HG02938 (cell line): ENCODE results near the gene KCNAB1.

ENCODE experiments used
- ATAC-seq: cut with Tn5 transposase; IDR thresholded peaks from one replicate; pipeline ENCODE4 v1.9.1; 2021; ENCODE audit warnings: mild to moderate bottlenecking, moderate library complexity; ENCODE audit not compliant: unreplicated experiment

The KCNAB1 gene

DNA sequence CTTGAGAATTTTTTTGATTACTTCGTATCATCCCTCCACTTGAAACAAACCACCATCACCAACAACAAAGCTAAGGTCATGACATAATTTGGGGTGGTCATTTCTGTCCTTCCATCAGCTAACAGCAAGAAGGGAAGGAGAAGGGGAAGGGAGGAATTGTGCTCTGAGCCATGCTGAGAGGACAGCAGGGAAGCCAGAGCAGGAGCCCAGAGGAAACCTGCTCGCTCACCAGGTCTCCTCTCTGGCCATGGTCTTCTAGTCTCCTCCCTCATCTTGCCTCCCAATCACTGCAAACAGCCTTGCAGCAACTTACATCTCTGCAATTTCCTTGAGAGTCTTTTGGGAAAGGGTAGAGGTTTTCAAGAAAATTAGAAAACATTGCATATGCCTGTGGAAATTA lies 237.9 kb downstream of the KCNAB1 start:
- no peak for ATAC-seq

DNA sequence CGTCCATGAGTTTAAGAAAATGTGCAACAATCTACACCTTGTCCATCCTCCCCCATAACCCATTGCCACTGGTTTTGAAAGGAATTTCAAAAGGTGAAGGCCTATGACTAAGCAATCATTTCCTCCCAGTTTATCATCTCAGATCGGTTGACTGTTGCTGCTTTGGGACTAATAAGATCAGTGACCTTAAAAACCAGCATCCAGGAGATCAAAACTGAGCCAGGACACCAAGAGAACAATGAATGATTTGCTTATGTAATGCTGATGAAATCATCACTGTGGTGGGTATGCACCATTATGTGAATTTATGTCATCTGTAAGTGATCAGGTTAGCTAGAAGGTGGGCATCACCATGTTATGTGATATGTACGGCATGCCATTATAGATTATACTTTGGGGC lies 239.0 kb downstream of the KCNAB1 start:
- no peak for ATAC-seq

DNA sequence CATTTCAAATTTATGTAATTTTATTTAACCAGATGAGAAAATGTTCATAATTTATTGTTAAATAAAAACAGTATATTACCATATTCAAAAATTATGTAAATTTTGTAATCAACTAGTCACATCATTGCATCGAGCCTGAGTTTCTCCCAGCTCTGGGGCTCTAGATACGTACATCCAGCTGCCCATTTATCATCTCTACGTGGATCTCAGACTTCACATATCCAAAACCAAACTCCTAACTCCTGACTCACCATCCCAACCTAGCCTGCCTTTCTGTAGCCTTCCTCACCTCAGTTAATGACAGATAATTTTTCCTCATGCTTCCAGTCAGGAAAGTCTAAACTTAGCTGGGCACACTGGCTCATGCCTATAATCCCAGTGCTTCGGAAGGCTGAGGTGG lies 239.7 kb downstream of the KCNAB1 start:
- no peak for ATAC-seq

DNA sequence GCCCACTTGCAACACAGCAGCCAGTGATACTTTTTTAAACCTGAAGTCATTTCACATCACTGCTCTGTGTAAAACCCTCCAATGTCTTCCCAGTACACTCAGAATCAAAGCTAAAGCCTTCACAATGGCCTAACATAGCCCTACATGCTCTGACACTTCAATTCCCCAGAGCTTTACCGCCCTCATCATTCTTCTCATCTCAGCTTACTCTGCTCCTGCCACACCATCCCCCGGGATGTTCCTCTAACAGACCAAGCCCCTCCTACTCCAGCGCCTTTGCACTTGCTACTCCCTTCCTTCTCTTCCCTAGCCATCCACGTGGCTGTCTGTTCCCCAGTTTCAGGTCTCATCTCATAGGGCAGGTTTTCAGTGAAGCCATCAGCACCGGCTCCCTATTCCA lies 240.6 kb downstream of the KCNAB1 start:
- no peak for ATAC-seq

DNA sequence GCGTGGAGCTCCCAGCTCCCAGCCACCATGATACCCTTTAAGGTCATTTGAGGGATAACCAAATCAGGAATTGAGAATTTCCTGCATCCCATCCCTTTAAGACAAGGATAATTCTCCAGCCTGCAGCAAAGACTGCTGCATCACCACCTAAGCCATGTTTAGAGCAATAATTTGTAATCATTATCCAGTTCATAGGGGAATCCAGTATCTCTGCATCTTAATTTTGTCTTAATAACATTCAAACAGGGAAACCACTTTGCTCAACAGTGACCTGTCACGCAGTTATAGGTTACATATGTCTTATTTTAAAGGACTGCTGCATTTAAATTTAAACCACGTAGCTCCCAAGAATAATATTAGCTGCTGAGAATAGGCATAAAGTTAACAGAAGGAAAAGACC lies 246.2 kb downstream of the KCNAB1 start:
- ATAC-seq: no peak

DNA sequence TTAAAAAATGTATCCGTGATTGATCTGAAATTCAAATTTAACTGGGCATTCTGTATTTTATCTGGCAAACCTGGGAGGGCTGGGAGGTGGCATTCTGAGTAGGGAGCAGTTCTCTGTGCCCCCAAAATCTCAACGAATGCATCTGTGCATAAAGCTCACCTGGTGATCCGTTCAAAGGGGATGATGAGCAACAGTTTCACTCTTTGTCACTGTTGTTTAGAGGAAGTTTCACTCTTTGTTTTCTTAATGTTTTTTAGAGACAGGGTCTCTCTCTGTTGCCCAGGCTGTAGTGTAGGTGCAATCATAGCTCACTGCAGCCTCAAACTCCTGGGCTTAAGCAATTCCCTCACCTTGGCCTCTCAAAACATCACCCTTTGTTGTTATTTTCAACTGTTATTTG lies 247.8 kb downstream of the KCNAB1 start:
- ATAC-seq: peak; percentile 82

DNA sequence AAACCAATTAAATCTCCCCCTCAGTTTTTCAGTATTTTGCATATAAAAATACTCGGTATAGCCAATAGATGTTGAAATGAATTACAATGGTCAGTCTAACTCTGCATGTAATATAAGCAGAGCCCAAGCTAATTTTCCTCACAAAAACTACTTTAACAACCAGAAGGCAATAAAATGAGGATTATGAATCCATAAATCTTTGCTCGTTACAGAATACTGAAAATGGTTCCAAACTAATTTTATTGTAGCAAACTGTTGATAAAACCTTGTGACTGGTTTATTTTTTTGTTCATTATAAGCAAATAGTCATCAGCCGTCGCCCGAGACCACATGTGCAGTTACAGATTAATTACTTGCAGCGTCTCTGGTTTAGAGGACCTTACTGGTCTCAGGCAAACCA lies 251.3 kb downstream of the KCNAB1 start:
- ATAC-seq: no peak

DNA sequence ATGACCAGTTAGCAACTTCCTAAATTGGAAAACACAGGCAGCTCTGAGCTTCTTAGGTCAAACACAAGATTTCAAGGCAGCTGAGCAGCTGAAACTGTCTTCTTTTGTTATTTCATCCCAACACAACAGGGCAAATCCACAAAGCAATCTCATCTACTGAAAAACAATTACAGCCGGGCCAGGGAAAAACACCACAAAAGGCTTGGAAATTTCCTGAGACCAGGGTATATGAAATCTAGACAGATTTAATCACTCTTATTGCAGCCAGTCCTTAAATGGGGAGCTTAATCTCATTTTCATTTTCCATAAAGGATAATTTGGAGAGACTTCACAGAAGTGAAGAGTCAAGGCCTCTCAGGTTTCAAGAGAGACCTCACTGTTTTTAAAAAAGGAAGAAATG lies 252.7 kb downstream of the KCNAB1 start:
- ATAC-seq: no peak

DNA sequence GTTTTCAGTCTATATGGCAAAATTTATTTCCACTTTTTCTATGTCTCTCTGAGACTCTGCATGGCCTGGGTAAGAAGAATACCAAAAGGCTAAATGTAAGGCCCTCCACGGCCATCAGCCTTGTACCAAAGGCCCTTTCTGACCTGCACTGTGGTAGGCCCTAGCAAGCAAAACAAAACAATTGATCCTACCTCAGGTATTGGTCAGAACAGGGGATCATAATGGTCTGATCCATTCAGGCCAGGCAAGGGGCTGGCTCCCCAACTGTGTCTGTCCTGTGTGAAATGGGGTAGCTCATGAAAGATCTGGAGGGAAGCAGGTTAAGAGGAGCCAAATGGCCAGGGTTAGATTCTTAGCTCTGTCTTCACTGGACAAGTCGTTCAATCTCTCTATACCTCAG lies 253.3 kb downstream of the KCNAB1 start:
- ATAC-seq: no peak

DNA sequence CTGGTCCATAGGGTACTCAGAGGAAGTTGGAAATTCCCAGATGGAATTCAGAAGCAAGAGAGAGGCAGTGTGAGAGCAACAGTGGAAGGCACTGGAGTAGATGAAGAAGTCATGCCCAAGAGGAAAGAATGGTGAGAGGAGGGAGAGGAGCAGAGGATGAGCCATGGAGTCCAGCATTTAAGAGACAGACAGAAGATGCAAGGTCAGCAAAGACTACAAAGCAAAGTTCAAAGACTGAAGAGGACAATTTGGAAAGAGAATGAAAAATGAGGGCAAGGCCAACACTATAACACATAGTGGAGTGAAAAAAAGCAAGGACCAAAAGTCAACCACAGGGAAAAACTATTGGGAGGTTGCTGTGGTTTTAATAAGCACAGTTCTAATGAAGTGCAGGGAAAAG lies 255.8 kb downstream of the KCNAB1 start:
- no peak for ATAC-seq

DNA sequence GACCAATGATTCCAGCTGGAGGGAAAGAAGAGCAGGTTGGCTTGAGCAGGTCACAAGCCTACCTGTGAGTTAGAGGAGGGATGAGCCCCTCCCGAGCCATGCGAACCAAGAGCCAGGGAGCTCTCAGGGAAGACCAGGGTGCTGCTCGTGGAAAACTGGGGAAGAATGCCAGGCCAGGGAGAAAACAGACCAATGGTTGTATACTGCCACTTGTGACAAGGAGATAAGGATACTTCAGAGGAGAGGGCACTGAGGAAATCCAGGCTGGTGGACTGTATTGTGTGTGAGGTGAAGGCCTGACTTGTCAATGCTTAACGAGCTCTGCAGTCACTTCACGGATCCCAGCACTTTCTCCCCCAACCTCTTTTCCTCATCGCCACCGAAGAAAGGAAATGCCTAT lies 256.9 kb downstream of the KCNAB1 start:
- no peak for ATAC-seq

DNA sequence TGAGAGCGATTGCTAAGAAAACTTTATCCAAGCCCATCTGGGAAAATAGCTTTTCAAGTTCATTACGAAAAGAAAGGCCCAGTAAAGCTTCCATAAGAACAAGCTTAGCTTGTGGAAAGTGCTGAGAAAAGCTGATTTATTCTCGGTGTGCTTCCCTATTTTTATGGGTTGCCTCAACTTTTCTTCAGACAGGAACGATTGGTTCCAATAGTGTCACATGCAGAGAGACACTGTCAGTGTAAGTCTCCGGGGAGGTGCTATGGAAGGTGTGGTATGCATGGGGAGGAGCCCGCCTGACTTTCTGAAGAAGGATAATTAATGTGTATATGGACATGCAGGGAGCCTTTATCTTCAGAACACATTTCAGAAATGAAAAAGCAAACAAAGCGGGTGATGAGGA lies 257.3 kb downstream of the KCNAB1 start:
- ATAC-seq: no peak

DNA sequence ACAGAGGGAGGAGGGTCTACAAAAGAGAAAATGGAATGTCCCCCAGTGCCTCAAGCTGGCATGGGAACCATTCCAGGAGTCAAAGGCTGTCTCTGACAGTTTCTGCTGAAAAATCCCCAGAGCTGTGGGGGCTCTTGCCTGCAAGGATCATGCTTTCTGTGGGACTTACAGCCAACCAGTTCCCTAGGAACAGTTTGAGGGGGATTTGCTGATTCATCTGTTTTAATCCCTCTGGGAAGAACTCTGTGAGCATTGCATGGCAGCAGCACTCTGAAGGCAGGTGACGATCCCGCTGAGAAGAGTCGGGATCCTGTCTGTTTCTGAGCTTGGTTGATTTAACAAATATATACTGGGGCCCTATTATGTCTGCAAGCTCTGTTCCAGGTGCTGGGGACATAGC lies 258.5 kb downstream of the KCNAB1 start:
- no peak for ATAC-seq

DNA sequence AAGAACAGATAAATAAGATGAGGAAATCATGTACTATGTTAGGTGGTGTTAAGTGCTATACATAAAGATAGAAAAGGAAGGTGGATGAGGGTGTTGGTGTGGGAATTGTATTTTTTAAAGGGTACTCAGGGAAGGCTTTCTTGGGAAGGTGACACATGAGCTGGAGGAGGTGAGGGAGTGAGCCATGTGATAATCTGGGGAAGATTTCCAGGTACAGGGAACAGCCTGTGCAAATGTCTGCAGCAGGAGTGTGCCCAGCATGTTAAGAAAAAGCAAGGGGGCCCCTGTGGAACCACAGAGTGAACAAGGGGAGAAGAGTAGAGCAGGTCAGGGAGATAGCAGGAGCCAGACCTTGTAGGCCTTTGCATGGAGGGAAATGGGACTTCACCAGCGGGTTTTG lies 258.9 kb downstream of the KCNAB1 start:
- no peak for ATAC-seq

DNA sequence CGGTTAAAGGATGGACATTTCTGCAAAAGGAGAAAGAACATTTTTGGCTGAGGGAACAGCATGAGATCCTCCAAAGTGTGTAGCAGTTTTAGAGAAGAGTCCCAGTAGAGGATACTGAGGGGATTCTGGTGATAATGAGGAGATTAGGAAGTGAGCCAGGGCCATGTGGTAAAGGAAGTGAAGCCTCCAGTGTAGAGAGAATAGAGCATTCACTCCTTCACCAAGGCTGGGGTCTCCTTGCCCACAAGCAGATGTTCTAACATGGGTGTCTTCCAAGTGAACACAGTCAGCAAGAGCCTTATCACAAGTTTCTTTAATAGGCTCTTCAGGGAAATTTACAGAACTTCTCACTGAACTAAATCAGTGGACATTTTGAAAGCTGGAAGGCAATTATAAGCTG lies 260.9 kb downstream of the KCNAB1 start:
- no peak for ATAC-seq

DNA sequence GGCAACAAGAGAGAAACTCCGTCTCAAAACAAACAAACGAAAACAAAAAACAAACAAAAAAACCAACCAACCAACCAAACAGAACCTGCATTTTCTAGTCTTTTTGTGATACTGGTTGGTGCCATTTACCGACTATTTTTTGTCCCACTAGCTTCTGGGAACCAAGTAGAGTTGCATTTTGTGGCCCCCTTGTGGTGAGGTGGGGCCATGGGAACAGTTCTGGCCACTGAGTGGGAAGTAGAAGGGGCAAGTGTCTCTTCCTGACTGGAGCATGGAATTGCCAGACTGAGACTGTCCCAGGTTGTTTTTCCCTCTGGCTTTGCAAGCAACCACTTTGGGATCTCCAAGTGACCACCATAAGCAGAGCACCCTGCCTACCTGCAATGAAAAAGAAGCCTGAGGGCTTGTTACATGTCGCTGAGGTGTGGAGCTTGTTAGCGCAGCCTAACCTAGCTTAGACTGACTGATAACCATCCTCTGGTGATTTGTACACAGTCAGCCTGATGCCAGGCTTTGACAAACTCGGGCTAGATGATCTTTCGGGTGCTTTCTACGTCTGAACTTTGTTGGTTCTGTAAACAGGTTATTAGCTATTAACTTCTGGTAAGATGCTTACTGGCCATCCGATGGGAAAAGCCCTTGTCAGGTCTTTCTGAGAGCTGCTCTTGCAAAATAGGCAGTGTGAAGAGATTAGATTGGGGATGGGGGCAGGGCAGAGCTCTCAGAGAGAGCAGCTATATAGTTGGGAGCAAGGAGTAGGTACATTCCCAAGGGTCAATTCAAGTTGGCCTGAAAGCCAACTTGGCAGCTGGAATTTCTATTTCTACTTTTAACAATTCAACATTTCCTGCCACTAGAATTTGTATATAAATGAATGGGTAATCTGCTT lies 262.3 kb downstream of the KCNAB1 start:
- ATAC-seq: peak; percentile 60

DNA sequence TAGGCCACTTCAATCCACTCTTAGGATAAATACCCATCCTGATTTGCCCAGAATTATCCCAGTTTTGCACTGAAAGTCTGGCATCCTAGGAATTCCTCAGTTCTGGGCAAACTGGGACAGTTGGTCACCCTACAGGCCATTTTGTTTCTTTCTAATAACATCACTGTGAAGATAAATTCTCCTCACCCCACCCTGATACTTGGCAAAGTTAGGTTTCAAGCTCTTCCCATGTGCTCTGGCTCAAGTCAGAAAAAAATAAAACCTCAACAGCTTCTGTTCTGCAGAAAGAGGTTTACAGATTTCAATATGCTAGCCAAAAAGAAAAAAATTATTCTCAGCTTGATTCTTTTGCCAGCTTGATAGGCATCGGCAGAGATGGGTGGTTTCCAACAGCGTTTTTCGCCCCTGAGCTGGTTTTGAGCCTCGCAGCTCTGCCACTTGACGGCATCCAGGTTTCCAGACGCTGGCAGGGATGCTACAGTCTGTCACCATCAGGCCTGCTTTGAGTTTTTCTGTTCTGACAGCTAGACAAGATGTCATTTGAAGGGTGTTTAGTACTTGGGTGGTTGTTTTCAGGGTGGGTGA lies 263.2 kb downstream of the KCNAB1 start:
- no peak for ATAC-seq

DNA sequence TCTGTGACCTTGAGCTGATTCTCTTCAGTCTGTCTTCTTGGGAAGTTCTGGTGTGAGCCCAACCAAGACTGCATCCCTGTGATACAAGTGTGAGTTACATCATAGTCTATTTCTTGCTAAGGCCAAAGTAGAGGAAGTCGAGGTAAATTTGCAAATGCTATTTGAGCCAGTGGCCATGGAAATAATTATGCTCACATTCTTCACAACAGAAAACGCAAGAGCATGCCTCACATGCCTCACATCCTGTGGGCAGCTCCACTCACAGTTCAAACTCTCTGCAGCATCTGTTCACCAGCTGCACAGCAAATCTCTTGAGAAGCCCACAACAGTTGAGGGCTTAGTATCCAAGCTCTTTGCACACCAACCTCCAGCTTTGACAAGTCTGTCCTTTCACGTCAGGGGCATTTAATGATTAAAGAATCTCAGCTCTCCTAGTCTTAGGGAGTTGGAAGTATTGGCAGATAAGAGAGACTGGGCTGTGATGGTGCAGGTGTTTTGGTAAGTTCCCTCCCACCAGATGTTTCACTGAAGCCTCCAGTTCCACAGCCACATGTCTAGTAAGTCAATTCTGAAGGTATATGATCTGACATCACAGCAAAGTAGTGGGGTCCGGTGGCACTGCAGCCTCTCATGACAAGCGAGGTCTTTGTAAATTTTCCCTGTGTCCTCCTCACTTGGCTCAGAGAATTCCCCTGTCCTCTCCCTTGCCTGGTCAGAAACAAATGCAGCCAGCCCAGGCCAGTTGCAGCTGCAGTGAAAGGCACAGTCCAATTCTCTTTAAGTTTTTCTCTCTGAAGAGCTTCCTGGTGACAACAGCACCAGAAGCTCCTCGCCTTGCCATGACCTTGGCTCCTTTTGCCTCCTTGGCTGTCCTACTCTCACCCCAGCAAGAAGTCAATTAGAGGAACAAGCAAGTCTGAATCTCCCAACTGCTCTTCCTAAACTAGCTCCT lies 268.4 kb downstream of the KCNAB1 start:
- no peak for ATAC-seq

DNA sequence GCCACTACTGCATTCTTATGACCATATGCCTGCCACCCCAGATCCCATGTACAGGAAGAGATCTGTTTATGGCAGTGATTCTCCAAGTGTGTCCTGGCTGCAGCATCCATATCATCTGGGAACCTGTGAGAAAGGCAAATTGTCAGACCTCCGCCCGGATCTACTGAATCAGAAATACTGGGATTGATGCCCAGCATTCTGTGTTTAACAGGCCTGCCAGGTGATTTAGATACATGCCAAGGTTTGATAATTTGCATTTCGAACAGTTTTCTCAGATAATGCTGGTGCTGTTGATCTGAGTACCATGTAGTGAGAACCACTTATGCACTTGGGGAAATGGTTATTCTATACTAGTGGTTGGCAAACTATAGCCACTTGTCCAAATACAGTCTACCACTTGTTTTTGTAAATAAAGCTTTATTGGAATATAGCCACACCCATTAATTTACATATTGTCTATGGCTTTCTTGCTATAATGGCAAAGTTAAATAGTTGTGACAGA lies 269.1 kb downstream of the KCNAB1 start:
- no peak for ATAC-seq

DNA sequence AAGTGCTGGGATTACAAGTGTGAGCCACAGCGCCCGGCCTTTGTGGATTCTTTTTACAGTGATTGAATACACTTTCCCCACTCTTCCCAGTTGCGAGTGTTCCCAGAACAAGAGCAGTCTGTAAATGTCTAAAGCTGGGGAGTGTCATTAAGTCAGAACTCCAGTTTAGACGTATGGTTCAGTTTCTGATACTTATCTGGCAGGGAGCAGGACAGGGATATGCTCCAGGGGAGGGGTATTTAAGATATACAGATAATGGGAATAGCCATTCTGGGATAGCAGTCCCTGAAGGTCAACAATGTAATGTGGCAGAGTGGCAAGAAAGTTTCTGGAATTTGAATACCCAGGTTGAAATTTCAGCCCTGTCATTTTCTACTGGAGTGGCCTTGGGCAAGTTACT lies 270.5 kb downstream of the KCNAB1 start:
- no peak for ATAC-seq

DNA sequence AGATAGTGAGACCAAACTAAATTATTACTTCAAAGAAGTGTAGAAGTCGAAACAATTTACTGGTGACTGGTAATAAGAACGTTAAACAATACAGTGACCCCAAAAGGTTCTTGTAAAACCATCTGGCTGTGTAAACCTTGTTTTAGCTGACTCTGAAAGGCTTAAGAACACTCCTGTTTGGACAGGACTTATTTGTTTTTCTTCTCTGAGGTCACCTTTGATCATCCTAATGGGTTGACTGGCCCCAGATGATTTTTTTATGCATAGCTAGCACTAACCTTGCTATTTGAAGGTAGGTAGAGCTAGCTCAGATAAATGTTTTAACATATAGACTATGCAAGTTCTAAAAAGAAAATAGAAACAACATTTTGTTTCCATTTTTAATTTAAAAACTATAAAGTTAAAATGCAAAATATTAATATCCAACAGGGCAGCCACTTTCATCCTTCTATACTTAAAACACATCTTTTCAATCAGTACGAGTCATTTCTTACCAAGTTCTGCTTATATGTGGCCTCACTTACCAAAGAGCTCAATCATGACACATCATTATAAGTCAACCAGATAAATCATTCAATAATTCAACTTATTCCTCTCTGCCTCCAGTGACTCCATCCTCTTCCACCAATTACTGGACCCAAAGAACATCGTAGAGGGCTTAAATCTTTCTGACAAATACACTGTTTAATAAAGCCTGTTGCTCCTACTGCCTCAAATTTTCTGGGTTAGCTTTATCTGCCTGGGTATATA lies 275.8 kb downstream of the KCNAB1 start:
- no peak for ATAC-seq
